Lung (tissue), 12 donors: Measurements from ENCODE around the gene ZNF526. TPM values are rescaled to one million over a fixed set of nuclear protein-coding genes. Genes with fewer than 3 reads are reported as not detected.
A peak's percentile ranks its signal among the peaks of the same experiment; 100 is the strongest.

Experiments used
- ATAC-seq: fragments of 200-7000 bp; cut with Tn5 transposase; one replicate; pipeline ENCODE4 v1.9.1; 2020; ENCODE audit warnings: moderate number of reproducible peaks; ENCODE audit not compliant: insufficient read depth, low FRiP score
- DNase-seq, 3 donors: peaks; one replicate each; pipeline ENCODE4 v3.0.0-alpha.2; 2013 to 2017
- H3K27ac ChIP-seq, 2 donors: one replicate each; pipeline ENCODE4 v1.5.1; 2013; ENCODE audit warnings: mild to moderate bottlenecking in 2 of 2, moderate library complexity in 2 of 2, control low read depth in 1 of 2, inconsistent platforms in 1 of 2, low read depth in 1 of 2, low read length in 1 of 2
- H3K27me3 ChIP-seq, 3 donors: one replicate each; pipeline ENCODE4 v1.5.1; 2013; ENCODE audit warnings: low read length in 2 of 3; ENCODE audit not compliant: control insufficient read depth in 3 of 3, insufficient read depth in 3 of 3
- H3K36me3 ChIP-seq, 4 donors: one replicate each; pipeline ENCODE4 v1.5.1; 2013; ENCODE audit warnings: low read length in 4 of 4, mild to moderate bottlenecking in 1 of 4, moderate library complexity in 1 of 4; ENCODE audit not compliant: control insufficient read depth in 4 of 4, insufficient read depth in 4 of 4
- H3K4me1 ChIP-seq, 5 donors: one replicate each; pipeline ENCODE4 v1.5.1; 2013; ENCODE audit warnings: low read length in 5 of 5, mild to moderate bottlenecking in 2 of 5, moderate library complexity in 1 of 5; ENCODE audit not compliant: control insufficient read depth in 5 of 5, insufficient read depth in 5 of 5
- H3K4me3 ChIP-seq: one replicate; pipeline ENCODE4 v1.5.1; 2013; ENCODE audit warnings: mild to moderate bottlenecking, control low read depth, moderate library complexity
- H3K9ac ChIP-seq, 2 donors: one replicate each; pipeline ENCODE4 v1.5.1; 2013; ENCODE audit warnings: low read length in 2 of 2, control low read depth in 1 of 2; ENCODE audit not compliant: insufficient read depth in 1 of 2
- H3K9me3 ChIP-seq, 4 donors: one replicate each; pipeline ENCODE4 v1.5.1; 2013; ENCODE audit warnings: low read length in 3 of 4, mild to moderate bottlenecking in 1 of 4, moderate library complexity in 1 of 4; ENCODE audit not compliant: control insufficient read depth in 4 of 4, insufficient read depth in 3 of 4
- WGBS, 2 donors: extraction: QIAGEN DNeasy Blood & Tissue Kit; methylation state at CpG; one replicate each; pipeline ENCODE4 v1.1.7; 2013; 5-methylcytosine and 5-hydroxymethylcytosine counted together
- polyA plus RNA-seq, 2 donors: library from polyadenylated mRNA; stranded (reverse); fragments of 200-250 nt; gene quantifications; one replicate each; pipeline ENCODE4 v1.2.1, GENCODE V29; 2013
- total RNA-seq, 2 donors: library from RNA; depleted of rRNA in 1 of 2; stranded (reverse); fragments of >200 nt in 1 of 2; gene quantifications; one replicate each; pipeline ENCODE4 v1.2.1, GENCODE V29; 2014 to 2021
- TF ChIP-seq, protein P1 (sequence below): IDR thresholded peaks from 2 replicates; pipeline ENCODE4 v1.5.1; 2012; ENCODE audit warnings: mild to moderate bottlenecking; ENCODE audit errors: control extremely low read depth, extremely low read depth
- donor health status: control.
- donor health status: control.
- donor health status: Bipolar disorder and iron deficiency.
- donor health status: healthy.
- donor health status: DM: yes; HTN: yes; CAD: no.

Gene ZNF526
- total and polyA plus RNA-seq, 4 donors = 4.6 to 14.4 (median 5.4) TPM

- TF ChIP-seq, protein P1, sequence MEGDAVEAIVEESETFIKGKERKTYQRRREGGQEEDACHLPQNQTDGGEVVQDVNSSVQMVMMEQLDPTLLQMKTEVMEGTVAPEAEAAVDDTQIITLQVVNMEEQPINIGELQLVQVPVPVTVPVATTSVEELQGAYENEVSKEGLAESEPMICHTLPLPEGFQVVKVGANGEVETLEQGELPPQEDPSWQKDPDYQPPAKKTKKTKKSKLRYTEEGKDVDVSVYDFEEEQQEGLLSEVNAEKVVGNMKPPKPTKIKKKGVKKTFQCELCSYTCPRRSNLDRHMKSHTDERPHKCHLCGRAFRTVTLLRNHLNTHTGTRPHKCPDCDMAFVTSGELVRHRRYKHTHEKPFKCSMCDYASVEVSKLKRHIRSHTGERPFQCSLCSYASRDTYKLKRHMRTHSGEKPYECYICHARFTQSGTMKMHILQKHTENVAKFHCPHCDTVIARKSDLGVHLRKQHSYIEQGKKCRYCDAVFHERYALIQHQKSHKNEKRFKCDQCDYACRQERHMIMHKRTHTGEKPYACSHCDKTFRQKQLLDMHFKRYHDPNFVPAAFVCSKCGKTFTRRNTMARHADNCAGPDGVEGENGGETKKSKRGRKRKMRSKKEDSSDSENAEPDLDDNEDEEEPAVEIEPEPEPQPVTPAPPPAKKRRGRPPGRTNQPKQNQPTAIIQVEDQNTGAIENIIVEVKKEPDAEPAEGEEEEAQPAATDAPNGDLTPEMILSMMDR = no peak
- Histone ChIP-seq H3K27me3 (peaks cover 0 to 16% (median 7%) of the 10 kb centered on the region in 3 donors), H3K4me3 (no peak overlapping the region), H3K27ac (no peak overlapping the region), H3K36me3 (no peaks in the 10 kb centered on the region), H3K9ac (no peak overlapping the region), H3K4me1 (peaks cover 0 to 5% (median 0%) of the 10 kb centered on the region in 5 donors), H3K9me3 (peaks cover 0 to 2% (median 0%) of the 10 kb centered on the region in 4 donors)
- peak in 2 of 3 donors; percentile 33 to 71 for DNase-seq
- ATAC-seq = no peak
Measured at GRCh38 chr19:42185277-42185676, 34.8 kb upstream of the ZNF526 start.

DNA sequence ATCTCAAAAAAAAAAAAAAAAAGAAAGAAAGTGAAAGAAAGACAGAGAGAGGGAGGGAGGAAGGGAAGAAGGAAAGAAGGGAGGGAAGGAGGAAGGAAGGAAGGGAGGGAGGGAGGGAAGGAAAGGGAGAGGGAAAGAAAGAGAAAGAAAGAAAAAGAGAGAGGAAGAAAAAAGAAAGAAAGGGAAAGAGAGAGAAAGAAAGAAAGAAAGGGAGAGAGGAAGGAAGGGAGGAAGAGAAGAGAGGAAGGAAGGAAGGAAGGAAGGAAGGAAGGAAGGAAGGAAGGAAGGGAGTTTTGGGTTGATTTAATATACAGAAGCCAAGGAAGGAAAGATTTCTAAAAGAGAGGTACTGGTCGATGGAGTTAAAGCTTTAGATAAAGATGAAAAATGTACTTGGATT lies 31.4 kb upstream of the ZNF526 start:
- Histone ChIP-seq H3K27me3 (peaks cover 0 to 6% (median 0%) of the 10 kb centered on the region in 3 donors), H3K4me3 (no peak overlapping the region), H3K9me3 (peaks cover 0 to 4% (median 3%) of the 10 kb centered on the region in 4 donors), H3K36me3 (no peaks in the 10 kb centered on the region), H3K9ac (no peak overlapping the region), H3K27ac (no peak overlapping the region), H3K4me1 (peaks cover 0 to 5% (median 0%) of the 10 kb centered on the region in 5 donors)
- DNase-seq (no peak), ATAC-seq (no peak)
- TF ChIP-seq, protein P1 = no peak
- 58 to 63% methylated on average over 1 of the region's 1 CpG for WGBS, 2 donors

- TF ChIP-seq, protein P1 = no peak
- no peak for ATAC-seq
- DNase-seq = no peak
- Histone ChIP-seq H3K4me1 (peaks cover 0 to 5% (median 0%) of the 10 kb centered on the region in 5 donors), H3K36me3 (no peaks in the 10 kb centered on the region), H3K9ac (no peak overlapping the region), H3K27ac (no peak overlapping the region), H3K4me3 (no peak overlapping the region), H3K27me3 (peaks cover 0 to 6% (median 0%) of the 10 kb centered on the region in 3 donors), H3K9me3 (peaks cover 0 to 4% (median 3%) of the 10 kb centered on the region in 4 donors)
- 82 to 89% methylated on average over 3 of the region's 3 CpGs for WGBS, 2 donors
Measured at GRCh38 chr19:42189133-42189532, 31.0 kb upstream of the ZNF526 start.

- TF ChIP-seq, protein P1 = no peak
- H3K4me3 ChIP-seq = no peak overlapping the region
- ATAC-seq = no peak
- H3K27ac ChIP-seq = peak overlapping the region in 1 of 2 donors; percentile 6
- H3K4me1 ChIP-seq = no peaks in the 10 kb centered on the region
- WGBS, 2 donors = 81 to 83% methylated on average over 1 of the region's 1 CpG
- H3K36me3 ChIP-seq = no peaks in the 10 kb centered on the region
- no peak for DNase-seq
- peaks cover 0 to 4% (median 2%) of the 10 kb centered on the region in 4 donors for H3K9me3 ChIP-seq
- H3K27me3 ChIP-seq = peaks cover 0 to 6% (median 0%) of the 10 kb centered on the region in 3 donors
- no peak overlapping the region for H3K9ac ChIP-seq
Measured at GRCh38 chr19:42191330-42191729, 28.8 kb upstream of the ZNF526 start.
